ENCODE data around the gene IKBKE. TPM values are rescaled to one million over a fixed set of nuclear protein-coding genes. Genes with fewer than 3 reads are reported as not detected.

Gene IKBKE
- total RNA-seq = 11.7 TPM

DNA sequence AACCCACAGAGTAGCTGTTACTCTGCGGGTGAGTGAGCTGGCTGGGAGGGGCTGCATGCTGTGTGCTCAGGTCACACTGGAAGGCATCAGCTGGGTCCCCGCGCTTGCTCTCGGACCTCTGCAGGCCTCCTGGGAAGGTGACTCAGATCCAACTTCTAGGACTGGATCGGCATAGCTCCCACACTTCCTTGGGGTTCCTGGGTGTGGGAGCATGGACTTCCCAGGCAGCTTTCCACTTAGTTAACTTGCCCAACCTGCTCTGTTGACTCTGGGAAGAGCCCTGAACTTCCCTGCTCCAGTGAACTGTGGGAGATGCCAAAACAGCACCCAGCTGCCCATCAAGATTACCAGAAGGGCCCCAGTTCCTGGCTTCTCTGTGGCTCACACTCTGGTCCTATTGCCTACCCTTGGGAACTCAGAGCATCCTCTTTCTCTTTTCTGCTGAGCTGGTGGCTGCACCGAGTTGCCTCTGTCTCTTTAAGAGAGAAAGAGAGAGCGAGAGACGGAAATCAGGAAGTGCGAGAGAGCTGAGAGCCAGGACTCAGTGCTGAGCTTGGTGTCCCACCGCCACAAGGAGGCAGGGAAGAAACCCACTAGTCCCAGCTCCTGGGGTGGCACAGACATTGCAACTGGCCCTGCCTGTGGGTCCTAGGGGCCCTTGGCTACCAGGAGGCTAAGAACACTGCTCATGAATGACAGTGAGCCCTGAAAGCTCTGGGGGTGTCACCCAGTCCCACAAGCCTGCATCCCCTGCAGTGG is at the start of gene IKBKE:
Gene IKBKE (plus strand): TSS at position 544 of the 759 bp plus-strand sequence. CDS start 2,752 bp downstream, outside the sequence.
- peak; percentile 55 for DNase-seq (ENCODE audit: low spot score)

DNA sequence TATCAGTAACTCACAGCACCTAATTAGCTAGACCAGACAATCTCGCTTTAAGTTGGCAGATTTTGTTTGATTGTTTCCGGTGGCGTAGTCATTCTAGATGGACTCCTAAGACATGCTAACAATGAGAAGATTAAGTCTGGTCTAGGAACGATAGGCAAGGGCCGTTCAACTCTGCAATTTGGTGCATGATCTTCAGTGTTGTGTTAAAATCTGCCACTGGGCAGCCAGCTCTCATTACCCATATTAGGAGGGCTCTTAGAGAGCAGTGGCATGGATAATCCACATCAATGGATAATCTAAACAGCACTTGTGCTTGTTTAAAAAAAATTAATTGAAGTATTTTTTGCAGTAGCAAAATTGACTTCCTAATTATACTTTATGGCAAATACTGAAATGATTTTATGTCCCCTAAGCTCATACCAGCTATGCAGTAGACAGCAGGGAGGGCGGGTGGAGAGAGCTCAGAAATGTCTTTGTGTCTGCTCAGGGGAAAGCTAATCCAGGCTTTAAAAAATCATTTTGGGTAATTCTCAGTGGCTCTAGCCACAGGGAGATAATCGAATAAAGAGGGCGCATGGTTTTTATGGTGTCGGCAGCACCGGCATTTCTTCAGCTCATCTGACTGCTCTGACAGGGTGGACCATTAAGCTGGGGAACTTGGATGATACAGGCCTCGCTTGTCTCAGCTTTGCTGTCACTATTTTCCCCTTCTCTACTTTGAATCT is 48.5 kb upstream of the IKBKE start:
- DNase-seq (ENCODE audit: low spot score) = no peak

- no peak for DNase-seq (ENCODE audit: low spot score)
These were observed 47.8 kb upstream of the IKBKE start for GRCh38 chr1:206422525-206422924.

GRCh38 chr1:206427291-206427690 is 43.0 kb upstream of the IKBKE start:
- DNase-seq (ENCODE audit: low spot score) = no peak

- DNase-seq (ENCODE audit: low spot score) = no peak
These were observed 40.9 kb upstream of the IKBKE start for GRCh38 chr1:206429421-206429820.

- DNase-seq (ENCODE audit: low spot score) = no peak
These were observed 40.0 kb upstream of the IKBKE start for GRCh38 chr1:206430031-206430983.

- DNase-seq (ENCODE audit: low spot score) = no peak
These were observed 34.8 kb upstream of the IKBKE start for GRCh38 chr1:206435445-206435844.

DNA sequence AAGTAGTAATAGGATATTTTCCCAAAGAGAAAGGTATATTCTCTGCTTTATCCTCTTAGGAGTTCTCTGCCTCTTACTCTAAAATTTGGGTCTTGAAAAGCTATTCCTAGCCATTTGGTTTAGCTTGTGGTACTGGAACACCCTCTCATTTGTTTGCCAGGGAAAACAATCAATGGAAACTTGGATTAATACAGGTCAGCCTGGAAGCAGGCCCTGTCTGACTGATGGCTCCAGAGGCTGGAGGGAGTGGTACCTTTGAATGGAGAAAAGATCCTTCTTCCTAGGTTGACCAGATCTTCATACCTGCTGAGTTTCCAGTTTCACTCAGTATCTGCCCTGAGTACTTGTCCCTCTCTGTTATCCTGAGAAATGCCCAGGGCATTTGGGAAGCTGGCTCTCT is 31.7 kb upstream of the IKBKE start:
- no peak for DNase-seq (ENCODE audit: low spot score)

DNA sequence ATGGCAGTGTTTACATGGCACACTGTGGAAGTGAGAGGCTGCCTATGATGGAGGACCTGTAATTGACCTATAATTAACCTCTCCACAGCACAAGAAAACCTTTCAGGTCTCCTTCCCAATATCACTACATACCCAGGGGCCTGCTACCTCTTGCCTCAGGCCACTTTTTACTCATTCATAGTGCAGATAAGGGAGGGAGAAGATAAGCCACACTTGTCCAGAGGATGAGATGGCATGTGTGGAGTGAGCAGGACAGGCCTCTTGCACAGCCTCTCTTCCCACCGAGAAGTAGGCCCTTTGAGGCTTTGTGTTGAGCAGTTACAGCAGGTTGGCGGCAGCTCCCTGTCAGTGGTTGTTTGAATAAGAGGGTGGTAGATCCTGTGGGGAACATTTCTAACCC is 31.1 kb upstream of the IKBKE start:
- no peak for DNase-seq (ENCODE audit: low spot score)

DNA sequence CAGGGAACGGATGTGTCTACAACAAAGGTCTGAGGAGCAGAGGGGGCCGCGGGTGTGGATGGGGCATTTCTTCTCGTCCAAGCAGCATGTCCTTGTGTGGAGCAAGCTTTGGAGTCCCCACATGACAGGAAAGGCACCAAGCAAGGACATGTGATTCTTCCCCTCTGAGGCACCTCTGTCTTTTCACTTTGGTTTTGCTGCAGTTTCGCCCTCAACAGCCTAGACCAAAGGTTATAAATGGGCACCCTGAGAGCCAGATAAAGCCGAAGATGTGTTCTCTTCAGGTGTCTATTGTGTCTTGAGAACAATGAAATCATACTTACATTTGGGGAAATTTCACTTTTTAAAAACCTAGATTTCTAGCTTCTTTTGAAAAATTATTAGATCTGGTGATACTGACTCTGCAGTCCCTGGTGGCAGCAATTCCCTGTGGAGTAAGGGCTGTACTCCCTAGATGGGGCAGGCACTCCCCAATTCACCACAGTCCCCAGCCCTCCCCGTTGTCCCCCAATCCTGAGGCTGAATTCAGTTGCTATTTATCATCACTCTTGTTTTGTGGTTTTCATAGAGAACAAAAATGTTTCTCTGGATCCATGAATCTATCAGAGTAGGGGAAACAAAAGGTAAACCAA is 28.8 kb upstream of the IKBKE start:
- no peak for DNase-seq (ENCODE audit: low spot score)

DNA sequence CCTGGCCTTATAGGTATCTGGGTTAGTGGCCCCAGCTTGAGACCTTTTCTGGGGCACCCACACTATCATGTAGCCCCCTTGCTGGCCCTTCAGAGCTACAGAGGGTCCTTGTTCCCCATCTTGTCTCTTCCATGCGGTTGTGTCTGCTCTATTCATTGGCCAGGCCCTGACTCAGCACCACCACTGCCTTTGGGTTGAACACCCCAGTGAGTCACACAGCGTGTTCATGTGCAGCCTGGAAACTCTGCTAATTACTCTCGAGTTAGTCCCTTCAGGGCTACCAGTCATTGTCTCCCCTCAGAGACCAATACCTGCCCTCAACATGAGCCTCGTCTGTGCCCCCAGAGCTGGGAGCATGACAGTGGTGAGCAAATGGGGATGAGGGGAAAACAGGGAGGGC is 28.2 kb upstream of the IKBKE start:
- no peak for DNase-seq (ENCODE audit: low spot score)

DNA sequence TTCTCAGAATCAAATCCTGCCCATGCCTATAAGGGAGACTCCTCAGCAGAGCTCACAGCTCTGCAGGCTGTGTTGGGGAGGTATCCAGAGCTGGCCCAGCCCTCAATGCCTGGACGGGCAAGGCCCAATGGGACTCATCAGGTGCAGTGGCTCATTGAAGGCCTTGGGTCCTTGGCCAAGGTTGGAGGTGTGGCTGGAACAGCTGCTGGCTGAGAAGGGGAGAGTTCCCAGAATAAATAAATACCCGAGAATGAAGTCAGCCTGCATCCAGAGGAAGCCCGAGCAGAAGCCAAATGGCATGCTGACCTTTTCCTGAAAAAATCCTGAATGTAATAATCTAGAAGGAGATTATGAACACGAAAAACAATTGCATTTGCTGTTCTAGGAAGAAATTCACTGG is 25.2 kb upstream of the IKBKE start:
- no peak for DNase-seq (ENCODE audit: low spot score)

DNA sequence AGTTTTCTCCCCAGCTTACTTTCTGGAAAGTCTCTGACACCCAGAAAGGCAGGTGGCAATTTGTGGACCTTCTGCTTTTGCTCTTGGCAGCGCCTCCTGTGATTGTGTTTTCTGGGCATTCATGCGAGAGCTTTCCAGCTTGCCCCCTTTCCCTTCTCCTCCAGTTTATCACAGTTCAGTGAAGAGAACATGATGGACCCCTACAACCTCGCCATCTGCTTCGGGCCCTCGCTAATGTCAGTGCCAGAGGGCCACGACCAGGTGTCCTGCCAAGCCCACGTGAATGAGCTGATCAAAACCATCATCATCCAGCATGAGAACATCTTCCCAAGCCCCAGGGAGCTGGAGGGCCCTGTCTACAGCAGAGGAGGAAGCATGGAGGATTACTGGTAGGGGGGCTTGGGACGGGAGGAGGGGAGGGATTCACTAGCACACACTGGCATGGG is 24.3 kb upstream of the IKBKE start:
- DNase-seq (ENCODE audit: low spot score) = no peak

GRCh38 chr1:206446688-206447421 is 23.4 kb upstream of the IKBKE start:
- no peak for DNase-seq (ENCODE audit: low spot score)

DNA sequence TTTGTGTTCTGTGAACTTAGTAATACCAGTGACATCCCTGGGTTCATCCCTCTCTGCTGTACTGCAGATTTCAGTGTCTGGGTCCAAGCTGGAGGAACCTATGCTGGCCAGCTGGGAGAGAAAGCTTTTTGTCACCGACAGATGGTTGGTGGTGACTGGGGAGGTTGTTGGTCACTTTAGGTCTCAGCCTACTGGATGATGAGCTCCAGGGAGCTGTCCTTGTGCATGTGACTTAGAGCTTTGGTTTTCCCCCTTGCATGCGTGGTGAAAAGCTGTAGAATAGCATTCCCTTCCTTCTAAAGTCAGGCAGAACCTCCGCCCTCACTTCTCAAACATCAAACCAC is 22.9 kb upstream of the IKBKE start:
- DNase-seq (ENCODE audit: low spot score) = no peak

GRCh38 chr1:206447792-206448191 is 22.5 kb upstream of the IKBKE start:
- no peak for DNase-seq (ENCODE audit: low spot score)

GRCh38 chr1:206448471-206448870 is 21.8 kb upstream of the IKBKE start:
- no peak for DNase-seq (ENCODE audit: low spot score)

- DNase-seq (ENCODE audit: low spot score) = no peak
These were observed 20.7 kb upstream of the IKBKE start for GRCh38 chr1:206449565-206449964.

DNA sequence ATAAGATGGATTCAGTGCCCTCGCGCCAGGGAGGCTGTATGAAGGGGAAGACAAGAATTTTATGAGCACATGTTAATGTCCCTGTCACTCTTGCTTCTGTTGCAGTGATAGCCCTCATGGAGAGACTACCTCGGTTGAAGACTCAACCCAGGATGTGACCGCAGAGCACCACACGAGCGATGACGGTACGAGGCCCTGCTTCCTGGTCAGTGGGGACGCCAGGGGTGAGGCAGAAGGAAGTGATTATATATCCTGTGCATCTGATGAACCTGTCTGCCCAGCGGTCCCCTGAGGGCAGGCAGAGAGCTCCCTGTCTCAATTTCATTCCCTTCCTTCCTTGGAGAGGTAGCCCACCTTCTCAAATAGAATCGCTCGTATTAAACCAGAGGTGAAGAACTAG is 20.0 kb upstream of the IKBKE start:
- no peak for DNase-seq (ENCODE audit: low spot score)

GRCh38 chr1:206451134-206451686 is 19.1 kb upstream of the IKBKE start:
- no peak for DNase-seq (ENCODE audit: low spot score)

- no peak for DNase-seq (ENCODE audit: low spot score)
These were observed 17.2 kb upstream of the IKBKE start for GRCh38 chr1:206453111-206453510.
